ENCODE data around the gene RAB37. TPM values are rescaled to one million over a fixed set of nuclear protein-coding genes. Genes with fewer than 3 reads are reported as not detected.
A peak's percentile ranks its signal among the peaks of the same experiment; 100 is the strongest.

Gene RAB37
- total and polyA plus RNA-seq, 7 experiments from 2014 or later = 23.6 to 58.5 (median 30.7) TPM

GRCh38 chr17:74776044-74776962 is 39.2 kb downstream of the RAB37 start, which contains the start of gene NAT9:
Gene NAT9 (minus strand): TSS chr17:74776345. CDS start chr17:74775698, 647 bp downstream.
- H3K27me3 ChIP-seq (ENCODE audit: control insufficient read depth in 2 of 2, insufficient read depth in 2 of 2, low read length in 2 of 2) = no peaks in the 10 kb centered on the region
- Mint-ChIP-seq H3K4me3 (peak within 1 kb of the TSS; percentile 96 to 100 (median 98)), H3K27me3 (no peaks in the 10 kb centered on the region), H3K4me1 (peaks cover 32 to 76% (median 66%) of the 10 kb centered on the region in 7 donors), H3K36me3 (peaks cover 0 to 24% (median 9%) of the 10 kb centered on the region in 5 donors), H3K9me3 (peaks cover 0 to 2% (median 0%) of the 10 kb centered on the region in 11 donors), H3K27ac (peak within 1 kb of the TSS; percentile 91 to 99 (median 96))
- peaks cover 49 to 51% of the 10 kb centered on the region in 2 donors for H3K4me1 ChIP-seq (ENCODE audit: control insufficient read depth in 2 of 2, insufficient read depth in 2 of 2, low read length in 2 of 2)
- ATAC-seq (peak; percentile 86), DNase-seq (peak; percentile 95 to 100 (median 98))
- intact Hi-C loops (cut with micrococcal nuclease) = loop anchor here (1.0 kb wide), 3 partner anchors 15 to 97 kb away; partner anchors contain the start of gene NHERF1 (in 2 of the 2)
- H3K36me3 ChIP-seq (ENCODE audit: control insufficient read depth in 2 of 3, insufficient read depth in 3 of 3, low read length in 3 of 3) = peaks cover under 1 to 27% (median 4%) of the 10 kb centered on the region in 3 experiments
- CTCF ChIA-PET = interaction anchor here (0.8 to 11.7 kb wide), 9 partner anchors 15 to 120 kb away, joined by 3 to 165 read pairs (median 13); partner anchors contain the start of gene RAB37
- peak within 1 kb of the TSS; percentile 91 for H3K4me3 ChIP-seq (ENCODE audit: low read length)
- no peaks in the 10 kb centered on the region for H3K9me3 ChIP-seq (ENCODE audit: control insufficient read depth in 2 of 3, low read length in 3 of 3)
- H3K27ac ChIP-seq (ENCODE audit: low read depth, low read length) = peak within 1 kb of the TSS; percentile 78
- POLR2A ChIA-PET = interaction anchor here (0.6 to 16.9 kb wide), 11 partner anchors 11 to 485 kb away, joined by 3 to 372 read pairs (median 3); partner anchors contain the start of genes FDXR, GGA3, MRPS7 and NHERF1

GRCh38 chr17:74776990-74777389 is 39.9 kb downstream of the RAB37 start:
- Mint-ChIP-seq H3K4me3 (peak overlapping the region; percentile 96 to 100 (median 98)), H3K27ac (peak overlapping the region; percentile 73 to 99 (median 91)), H3K36me3 (peaks cover 0 to 24% (median 9%) of the 10 kb centered on the region in 5 donors), H3K27me3 (no peaks in the 10 kb centered on the region), H3K4me1 (peaks cover 39 to 80% (median 71%) of the 10 kb centered on the region in 7 donors), H3K9me3 (peaks cover 0 to 2% (median 0%) of the 10 kb centered on the region in 11 donors)
- ChIA-PET POLR2A (interaction anchor here (0.6 to 16.9 kb wide), 10 partner anchors 10 to 485 kb away, joined by 3 to 372 read pairs (median 4); partner anchors contain the start of genes FDXR, GGA3, MRPS7 and NHERF1), CTCF (interaction anchor here (0.9 to 11.7 kb wide), 6 partner anchors 14 to 99 kb away, joined by 3 to 165 read pairs (median 8); partner anchors contain the start of gene RAB37)
- peak overlapping the region; percentile 91 for H3K4me3 ChIP-seq (ENCODE audit: low read length)
- no peaks in the 10 kb centered on the region for H3K9me3 ChIP-seq (ENCODE audit: control insufficient read depth in 2 of 3, low read length in 3 of 3)
- H3K27ac ChIP-seq (ENCODE audit: low read depth, low read length) = peak overlapping the region; percentile 78
- peaks cover 56 to 57% of the 10 kb centered on the region in 2 donors for H3K4me1 ChIP-seq (ENCODE audit: control insufficient read depth in 2 of 2, insufficient read depth in 2 of 2, low read length in 2 of 2)
- H3K36me3 ChIP-seq (ENCODE audit: control insufficient read depth in 2 of 3, insufficient read depth in 3 of 3, low read length in 3 of 3) = peaks cover 0 to 20% (median 4%) of the 10 kb centered on the region in 3 experiments
- intact Hi-C loops (cut with micrococcal nuclease) = loop anchor here (1.0 kb wide), 3 partner anchors 14 to 96 kb away; partner anchors contain the start of gene NHERF1 (in 2 of the 2)
- ATAC-seq = no peak
- H3K27me3 ChIP-seq (ENCODE audit: control insufficient read depth in 2 of 2, insufficient read depth in 2 of 2, low read length in 2 of 2) = no peaks in the 10 kb centered on the region
- DNase-seq = no peak

DNA sequence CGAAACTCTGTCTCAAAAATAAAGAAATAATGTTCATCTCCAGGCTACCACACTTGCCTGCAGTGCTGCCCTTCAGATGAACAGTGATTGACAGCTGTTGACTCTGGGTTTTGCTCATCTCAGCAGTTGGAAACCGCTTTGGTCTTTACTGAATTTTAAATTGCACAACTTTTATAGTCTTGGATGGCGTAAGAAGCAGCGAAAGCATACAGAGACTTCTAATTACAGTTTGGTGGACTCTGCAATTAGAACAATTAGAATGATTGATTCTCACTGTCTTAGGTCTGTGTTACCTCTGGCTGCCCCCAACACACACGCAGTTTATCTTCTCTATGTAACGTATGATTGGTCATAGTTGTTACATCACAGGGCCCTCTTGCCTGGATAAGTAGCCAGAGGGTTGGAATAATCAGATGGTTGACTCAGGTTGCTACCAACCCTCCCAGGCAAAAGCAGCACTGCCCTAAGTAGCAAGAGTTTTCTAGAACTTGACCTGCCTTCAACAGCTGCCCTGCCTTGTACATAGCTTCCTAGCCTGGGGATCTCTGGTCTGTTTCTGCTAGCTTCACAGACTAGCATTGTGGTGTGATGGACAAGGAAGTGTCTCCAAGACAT is 41.0 kb downstream of the RAB37 start:
- POLR2A ChIA-PET = interaction anchor here (1.9 to 16.9 kb wide), 4 partner anchors 24 to 95 kb away, joined by 5 to 372 read pairs (median 20); partner anchors contain the start of genes FDXR, NHERF1 and RAB37
- Mint-ChIP-seq H3K27me3 (no peaks in the 10 kb centered on the region), H3K27ac (peak overlapping the region in 6 of 9 donors; percentile 60 to 96 (median 84)), H3K36me3 (peaks cover 0 to 21% (median 3%) of the 10 kb centered on the region in 5 donors), H3K4me3 (peak overlapping the region; percentile 50 to 97 (median 74)), H3K4me1 (peaks cover 47 to 81% (median 74%) of the 10 kb centered on the region in 7 donors), H3K9me3 (peaks cover 0 to 2% (median 0%) of the 10 kb centered on the region in 11 donors)
- H3K27me3 ChIP-seq (ENCODE audit: control insufficient read depth in 2 of 2, insufficient read depth in 2 of 2, low read length in 2 of 2) = no peaks in the 10 kb centered on the region
- H3K27ac ChIP-seq (ENCODE audit: low read depth, low read length) = no peak overlapping the region
- no peak overlapping the region for H3K4me3 ChIP-seq (ENCODE audit: low read length)
- peaks cover 56 to 57% of the 10 kb centered on the region in 2 donors for H3K4me1 ChIP-seq (ENCODE audit: control insufficient read depth in 2 of 2, insufficient read depth in 2 of 2, low read length in 2 of 2)
- CTCF ChIA-PET = interaction anchor here (2.5 to 11.7 kb wide), 4 partner anchors 13 to 36 kb away, joined by 6 to 165 read pairs (median 24); no protein-coding TSS in a partner anchor
- ATAC-seq (no peak), DNase-seq (no peak)
- no peaks in the 10 kb centered on the region for H3K9me3 ChIP-seq (ENCODE audit: control insufficient read depth in 2 of 3, low read length in 3 of 3)
- H3K36me3 ChIP-seq (ENCODE audit: control insufficient read depth in 2 of 3, insufficient read depth in 3 of 3, low read length in 3 of 3) = peaks cover 0 to 10% (median 3%) of the 10 kb centered on the region in 3 experiments
- intact Hi-C loops (cut with micrococcal nuclease) = no loop called here

- DNase-seq (no peak), ATAC-seq (no peak)
- ChIA-PET POLR2A (interaction anchor here (1.7 to 16.9 kb wide), 5 partner anchors 8 to 41 kb away, joined by 6 to 372 read pairs (median 9); partner anchors contain the start of gene NHERF1), CTCF (interaction anchor here (1.2 to 11.7 kb wide), 7 partner anchors 8 to 214 kb away, joined by 3 to 165 read pairs (median 10); partner anchors contain the start of gene RAB37)
- Histone ChIP-seq H3K4me3 (ENCODE audit: low read length) (no peak overlapping the region), H3K27ac (ENCODE audit: low read depth, low read length) (peak overlapping the region; percentile 57), H3K4me1 (ENCODE audit: control insufficient read depth in 2 of 2, insufficient read depth in 2 of 2, low read length in 2 of 2) (peaks cover 56 to 57% of the 10 kb centered on the region in 2 donors), H3K27me3 (ENCODE audit: control insufficient read depth in 2 of 2, insufficient read depth in 2 of 2, low read length in 2 of 2) (no peaks in the 10 kb centered on the region), H3K9me3 (ENCODE audit: control insufficient read depth in 2 of 3, low read length in 3 of 3) (no peaks in the 10 kb centered on the region), H3K36me3 (ENCODE audit: control insufficient read depth in 2 of 3, insufficient read depth in 3 of 3, low read length in 3 of 3) (peaks cover 0 to under 1% (median 0%) of the 10 kb centered on the region in 3 experiments)
- peaks cover 49 to 78% (median 74%) of the 10 kb centered on the region in 7 donors for H3K4me1 Mint-ChIP-seq
- H3K4me3 Mint-ChIP-seq = peak overlapping the region; percentile 30 to 97 (median 66)
- no peaks in the 10 kb centered on the region for H3K27me3 Mint-ChIP-seq
- H3K9me3 Mint-ChIP-seq = peaks cover 0 to 2% (median 0%) of the 10 kb centered on the region in 11 donors
- H3K27ac Mint-ChIP-seq = peak overlapping the region; percentile 63 to 99 (median 93)
- H3K36me3 Mint-ChIP-seq = peaks cover 0 to 21% (median 3%) of the 10 kb centered on the region in 5 donors
- intact Hi-C loops (cut with micrococcal nuclease) = no loop called here
Measured at GRCh38 chr17:74778960-74779359, 41.9 kb downstream of the RAB37 start.

DNA sequence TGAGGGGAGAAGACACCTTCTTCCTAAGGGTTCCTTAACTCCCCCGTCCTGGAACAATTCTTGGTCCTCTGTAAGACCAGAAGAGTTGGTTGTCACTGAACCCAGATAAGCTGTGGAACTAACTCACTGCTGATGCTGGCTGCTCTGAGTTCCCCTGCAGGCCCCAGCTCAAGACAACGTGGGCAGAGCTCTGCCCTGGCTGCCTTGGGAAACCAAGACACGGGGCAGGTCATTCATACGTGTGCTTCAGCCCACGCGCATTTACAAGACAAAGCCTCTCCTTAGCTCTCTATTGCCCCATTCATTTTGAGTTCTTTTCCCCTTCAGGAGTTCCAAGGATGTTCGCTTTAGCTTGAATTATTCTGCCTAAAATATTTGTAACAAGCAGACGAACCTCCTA is 42.4 kb downstream of the RAB37 start:
- Histone ChIP-seq H3K4me1 (ENCODE audit: control insufficient read depth in 2 of 2, insufficient read depth in 2 of 2, low read length in 2 of 2) (peaks cover 57 to 60% of the 10 kb centered on the region in 2 donors), H3K36me3 (ENCODE audit: control insufficient read depth in 2 of 3, insufficient read depth in 3 of 3, low read length in 3 of 3) (no peaks in the 10 kb centered on the region), H3K9me3 (ENCODE audit: control insufficient read depth in 2 of 3, low read length in 3 of 3) (no peaks in the 10 kb centered on the region), H3K27ac (ENCODE audit: low read depth, low read length) (peak overlapping the region; percentile 57), H3K27me3 (ENCODE audit: control insufficient read depth in 2 of 2, insufficient read depth in 2 of 2, low read length in 2 of 2) (no peaks in the 10 kb centered on the region), H3K4me3 (ENCODE audit: low read length) (peak overlapping the region; percentile 6)
- Mint-ChIP-seq H3K9me3 (peaks cover 0 to 2% (median 0%) of the 10 kb centered on the region in 11 donors), H3K27me3 (no peaks in the 10 kb centered on the region), H3K4me3 (peak overlapping the region; percentile 64 to 86 (median 76)), H3K4me1 (peaks cover 54 to 80% (median 76%) of the 10 kb centered on the region in 7 donors), H3K36me3 (peaks cover 0 to 24% (median 3%) of the 10 kb centered on the region in 5 donors), H3K27ac (peak overlapping the region; percentile 91 to 99 (median 93))
- CTCF ChIA-PET = interaction anchor here (0.9 to 11.7 kb wide), 9 partner anchors 9 to 215 kb away, joined by 3 to 165 read pairs (median 9); partner anchors contain the start of gene RAB37
- DNase-seq (peak in 1 of 9 donors; percentile 11), ATAC-seq (no peak)
- intact Hi-C loops (cut with micrococcal nuclease) = no loop called here
- POLR2A ChIA-PET = interaction anchor here (1.7 to 16.9 kb wide), 5 partner anchors 9 to 41 kb away, joined by 6 to 372 read pairs (median 9); partner anchors contain the start of gene NHERF1

Measured in naive thymus-derived CD4-positive, alpha-beta T cell (primary cell).